H1 (cell line): Measurements from ENCODE around the gene MYH9. TPM values are rescaled to one million over a fixed set of nuclear protein-coding genes. Genes with fewer than 3 reads are reported as not detected.

Experiments
- CTCF ChIA-PET: fragments of 300-600 bp; sonication (Branson Sonifier 250); formaldehyde crosslinking; loops from one replicate; lab custom pipeline; 2021; ENCODE audit not compliant: partially characterized antibody; lab: Charles Lee
- POLR2A ChIA-PET: fragments of 300-600 bp; sonication (Branson Sonifier 250); formaldehyde crosslinking; loops from one replicate; lab custom pipeline; 2021; ENCODE audit warnings: inconsistent platforms; ENCODE audit not compliant: partially characterized antibody; lab: Charles Lee
- DNase-seq, 2 experiments: peaks; one replicate each; pipeline versions ENCODE4 v3.0.0 to v3.0.0-alpha.2; 2010 to 2022; ENCODE audit warnings: low spot score in 2 of 2, low read depth in 1 of 2, mixed read lengths in 1 of 2
- FAIRE-seq: peaks from 2 replicates; lab custom pipeline; 2011; peaks lifted over from hg19 to GRCh38; lab: Jason Lieb, UNC
- H2AFZ ChIP-seq: 2 replicates; pipeline ENCODE4 v1.8.1; 2012; ENCODE audit warnings: low read length, inconsistent platforms
- H2AK5ac ChIP-seq: 2 replicates; pipeline ENCODE4 v1.6.1; 2013; ENCODE audit warnings: low read depth, low read length
- H2BK120ac ChIP-seq: replicated peaks from 2 replicates; pipeline ENCODE3; 2013; ENCODE audit warnings: low read depth, low read length, inconsistent platforms
- H2BK12ac ChIP-seq: 2 replicates; pipeline ENCODE4 v1.6.1; 2013; ENCODE audit warnings: low read depth, low read length
- H2BK15ac ChIP-seq: 2 replicates; pipeline ENCODE4 v1.6.1; 2013; ENCODE audit warnings: low read length
- H2BK20ac ChIP-seq: 2 replicates; pipeline ENCODE4 v1.6.1; 2013; ENCODE audit warnings: low read length
- H2BK5ac ChIP-seq: 2 replicates; pipeline ENCODE4 v1.6.1; 2013; ENCODE audit warnings: low read depth, low read length
- H3K14ac ChIP-seq: 2 replicates; pipeline ENCODE4 v1.6.1; 2013; ENCODE audit warnings: inconsistent platforms; ENCODE audit not compliant: insufficient read length
- H3K18ac ChIP-seq: 2 replicates; pipeline ENCODE4 v1.6.1; 2013; ENCODE audit warnings: low read length; ENCODE audit errors: extremely low read depth
- H3K23ac ChIP-seq: 2 replicates; pipeline ENCODE4 v1.6.1; 2013; ENCODE audit warnings: inconsistent platforms; ENCODE audit not compliant: insufficient read length
- H3K23me2 ChIP-seq: 2 replicates; pipeline ENCODE4 v1.6.1; 2013; ENCODE audit warnings: low read depth, low read length
- H3K27ac ChIP-seq: 2 replicates; pipeline ENCODE4 v1.6.1; 2011; ENCODE audit warnings: low read depth, low read length, inconsistent platforms
- H3K27me3 ChIP-seq, 4 experiments: replicated peaks in 1 of 4; 1 replicate in 1 of 4; 2 replicates in 3 of 4; pipeline versions ENCODE4 v1.6.1 to v1.8.1; 2011 to 2013; ENCODE audit warnings: low read length in 3 of 4, mild to moderate bottlenecking in 3 of 4, inconsistent platforms in 2 of 4, mixed read lengths in 2 of 4, moderate library complexity in 1 of 4; ENCODE audit not compliant: control insufficient read depth in 3 of 4, insufficient read depth in 3 of 4; ENCODE audit errors: extremely low read depth in 1 of 4
- H3K36me3 ChIP-seq, 4 experiments: 2 replicates each; pipeline versions ENCODE4 v1.6.1 to v1.8.1; 2011 to 2013; ENCODE audit warnings: mild to moderate bottlenecking in 4 of 4, low read length in 3 of 4, moderate library complexity in 2 of 4, control low read depth in 1 of 4, inconsistent platforms in 1 of 4; ENCODE audit not compliant: insufficient read depth in 4 of 4, control insufficient read depth in 2 of 4
- H3K4ac ChIP-seq: replicated peaks from 2 replicates; pipeline ENCODE3; 2013; ENCODE audit warnings: low read length, low read depth, mixed read lengths, inconsistent platforms; ENCODE audit not compliant: insufficient read length
- H3K4me1 ChIP-seq, 4 experiments: replicated peaks in 1 of 4; 1 replicate in 1 of 4; 2 replicates in 3 of 4; pipeline versions ENCODE4 v1.6.1 to v1.8.1; 2011 to 2013; ENCODE audit warnings: low read length in 3 of 4, inconsistent platforms in 2 of 4, mixed read lengths in 1 of 4; ENCODE audit not compliant: insufficient read depth in 4 of 4, control insufficient read depth in 3 of 4
- H3K4me2 ChIP-seq, 2 experiments: 2 replicates each; pipeline versions ENCODE4 v1.6.1 to v1.8.1; 2011 to 2013; ENCODE audit warnings: low read depth in 2 of 2, low read length in 2 of 2, control low read depth in 1 of 2, inconsistent platforms in 1 of 2, mild to moderate bottlenecking in 1 of 2; ENCODE audit not compliant: insufficient read depth in 1 of 2
- H3K4me3 ChIP-seq, 4 experiments: fragments of 200-600, 300-600 bp in 1 of 4; sonication (generic), shearing (Covaris generic), sonication (Bioruptor Twin) in 1 of 4; 2 replicates each; pipeline versions ENCODE4 v1.5.1 to v1.8.1; 2011 to 2016; ENCODE audit warnings: low read length in 4 of 4, low read depth in 3 of 4, control low read depth in 2 of 4, inconsistent platforms in 2 of 4, mild to moderate bottlenecking in 2 of 4, mixed read lengths in 1 of 4, moderate library complexity in 1 of 4; ENCODE audit not compliant: insufficient read depth in 2 of 4; ENCODE audit errors: extremely low read depth in 1 of 4
- H3K56ac ChIP-seq: replicated peaks from 2 replicates; pipeline ENCODE3; 2013; ENCODE audit warnings: low read depth, mild to moderate bottlenecking, mixed read lengths, low read length, inconsistent platforms; ENCODE audit not compliant: insufficient read length
- H3K79me1 ChIP-seq: 2 replicates; pipeline ENCODE4 v1.6.1; 2013; ENCODE audit warnings: low read depth, low read length, control low read depth
- H3K79me2 ChIP-seq, 2 experiments: 2 replicates each; pipeline versions ENCODE4 v1.6.1 to v1.8.1; 2012 to 2013; ENCODE audit warnings: low read length in 2 of 2, mild to moderate bottlenecking in 2 of 2, inconsistent platforms in 1 of 2; ENCODE audit not compliant: insufficient read depth in 2 of 2, control insufficient read depth in 1 of 2
- H3K9ac ChIP-seq, 4 experiments: replicated peaks in 1 of 4; 1 replicate in 1 of 4; 2 replicates in 3 of 4; pipeline versions ENCODE4 v1.6.1 to v1.8.1; 2011 to 2013; ENCODE audit warnings: low read depth in 3 of 4, low read length in 3 of 4, control low read depth in 2 of 4, mild to moderate bottlenecking in 2 of 4, moderate library complexity in 2 of 4, inconsistent platforms in 1 of 4; ENCODE audit errors: extremely low read depth in 1 of 4
- H3K9me3 ChIP-seq, 2 experiments: 2 replicates each; pipeline versions ENCODE4 v1.6.1 to v1.8.1; 2012 to 2013; ENCODE audit warnings: mild to moderate bottlenecking in 2 of 2, moderate library complexity in 2 of 2, control low read depth in 1 of 2, inconsistent platforms in 1 of 2, low read depth in 1 of 2, low read length in 1 of 2, mixed read lengths in 1 of 2; ENCODE audit not compliant: insufficient read depth in 2 of 2
- H4K20me1 ChIP-seq, 2 experiments: replicated peaks in 1 of 2; 2 replicates each; pipeline versions ENCODE3 to v1.8.1; 2011 to 2013; ENCODE audit warnings: inconsistent platforms in 2 of 2, low read length in 2 of 2, mild to moderate bottlenecking in 1 of 2; ENCODE audit not compliant: insufficient read depth in 2 of 2, control insufficient read depth in 1 of 2
- H4K5ac ChIP-seq: 2 replicates; pipeline ENCODE4 v1.6.1; 2013; ENCODE audit warnings: low read length, low read depth, mixed read lengths, inconsistent platforms; ENCODE audit not compliant: insufficient read length
- H4K8ac ChIP-seq: 2 replicates; pipeline ENCODE4 v1.8.0; 2013; ENCODE audit warnings: mild to moderate bottlenecking, moderate library complexity, low read length, inconsistent platforms; ENCODE audit not compliant: insufficient read depth; ENCODE audit errors: extremely low read depth
- H4K91ac ChIP-seq: replicated peaks from 2 replicates; pipeline ENCODE3; 2013; ENCODE audit warnings: low read length, mixed read lengths, inconsistent platforms; ENCODE audit not compliant: insufficient read length
- ATF3 ChIP-seq: IDR thresholded peaks from 2 replicates; pipeline ENCODE4 v1.6.1; 2011; ENCODE audit warnings: low read depth, mild to moderate bottlenecking, low read length; ENCODE audit not compliant: insufficient read depth
- E2F6 ChIP-seq: IDR thresholded peaks from 2 replicates; pipeline ENCODE4 v1.6.1; 2012; ENCODE audit warnings: inconsistent platforms
- GTF2F1 ChIP-seq: IDR thresholded peaks from 2 replicates; pipeline ENCODE4 v1.6.1; 2012; ENCODE audit warnings: low read depth, low read length, improper control_type of control experiment, borderline replicate concordance
- JUND ChIP-seq: IDR thresholded peaks from 2 replicates; pipeline ENCODE4 v1.6.1; 2011; ENCODE audit warnings: mild to moderate bottlenecking, improper control_type of control experiment, low read length
- NANOG ChIP-seq: IDR thresholded peaks from 2 replicates; pipeline ENCODE4 v1.6.1; 2011; ENCODE audit warnings: low read length, low read depth, mild to moderate bottlenecking, inconsistent platforms; ENCODE audit not compliant: insufficient read depth, poor library complexity, severe bottlenecking
- PHF8 ChIP-seq: fragments of 200-600 bp; sonication (generic); conservative IDR thresholded peaks from 2 replicates; pipeline ENCODE4 v1.7.1; 2012; ENCODE audit warnings: low read depth, mild to moderate bottlenecking, inconsistent platforms, low read length, moderate library complexity
- POU5F1 ChIP-seq: IDR thresholded peaks from 2 replicates; pipeline ENCODE4 v1.6.1; 2011; ENCODE audit warnings: low read depth, mild to moderate bottlenecking, low read length, moderate library complexity
- RAD21 ChIP-seq, 2 experiments: IDR thresholded peaks in 1 of 2; conservative IDR thresholded peaks in 1 of 2; 2 replicates each; pipeline ENCODE4 v1.6.1; 2011; ENCODE audit warnings: low read depth in 2 of 2, low read length in 2 of 2, improper control_type of control experiment in 1 of 2, inconsistent platforms in 1 of 2, mild to moderate bottlenecking in 1 of 2, moderate library complexity in 1 of 2
- SIN3A ChIP-seq, 2 experiments: IDR thresholded peaks in 1 of 2; conservative IDR thresholded peaks in 1 of 2; 2 replicates each; pipeline ENCODE4 v1.6.1; 2011 to 2012; ENCODE audit warnings: low read length in 2 of 2, improper control_type of control experiment in 1 of 2, low read depth in 1 of 2, mild to moderate bottlenecking in 1 of 2
- SRF ChIP-seq: IDR thresholded peaks from 2 replicates; pipeline ENCODE4 v1.6.1; 2011; ENCODE audit warnings: mild to moderate bottlenecking, low read depth, low read length, moderate library complexity
- TBP ChIP-seq: IDR thresholded peaks from 2 replicates; pipeline ENCODE4 v1.6.1; 2011; ENCODE audit warnings: low read depth, low read length, improper control_type of control experiment
- TCF12 ChIP-seq: IDR thresholded peaks from 2 replicates; pipeline ENCODE4 v1.6.1; 2011; ENCODE audit warnings: low read depth, mild to moderate bottlenecking, low read length
- WGBS, 2 experiments: shearing (Covaris generic) in 1 of 2; methylation state at CpG; one replicate each; pipeline versions ENCODE4 v1.1.6 to v1.1.7; 2013 to 2015; ENCODE audit warnings: low lambda C conversion rate in 2 of 2, mixed read lengths in 2 of 2, inconsistent platforms in 1 of 2, low coverage in 1 of 2, missing lambda C conversion rate in 1 of 2; ENCODE audit not compliant: insufficient replicate concordance in 2 of 2, insufficient coverage in 1 of 2, insufficient read length in 1 of 2; ENCODE audit errors: extremely low coverage in 1 of 2, missing lambda C conversion rate in 1 of 2; 5-methylcytosine and 5-hydroxymethylcytosine counted together
- polyA plus RNA-seq, 7 experiments: library from polyadenylated mRNA; depleted of rRNA in 3 of 7; stranded (reverse) in 5 of 7; unstranded in 2 of 7; fragments of >200 nt in 5 of 7; fragments of 200-250 nt in 2 of 7; gene quantifications; 1 replicate in 5 of 7; 2 replicates in 1 of 7; 4 replicates in 1 of 7; pipeline versions ENCODE4 v1.2.1 to v1.2.3, GENCODE V29; 2011 to 2013; ENCODE audit warnings: missing spikeins in 2 of 7, mixed read lengths in 2 of 7
- total RNA-seq: library from RNA; stranded (reverse); fragmentation: NEBNext Ultra II Directional; extraction: Animal tissue kit (Norgen Biotek cat#: 25700); gene quantifications from 2 replicates; pipeline ENCODE4 v1.2.1, GENCODE V29; 2021

Gene MYH9
- total and polyA plus RNA-seq, 2 of the 8 experiments (the other 6 are each of a cell fraction or from before 2014, with no cell fraction given), result 24.9 to 322 TPM

GRCh38 chr22:36299295-36299694 lies 88.5 kb downstream of the MYH9 start:
- H3K9me3 ChIP-seq, result no peaks in the 10 kb centered on the region
- H3K4ac ChIP-seq, result no peak overlapping the region
- 0 out of 2 replicates have a peak, but pooled peaks cover 5% of the 10 kb centered on the region for H3K79me1 ChIP-seq
- FAIRE-seq, result no peak
- no peak overlapping the region for H3K56ac ChIP-seq
- no peak overlapping the region for H2BK12ac ChIP-seq
- H2BK20ac ChIP-seq, result no peak overlapping the region
- no peak overlapping the region for H3K14ac ChIP-seq
- no peak overlapping the region for H4K91ac ChIP-seq
- no peaks in the 10 kb centered on the region for H3K27me3 ChIP-seq
- H3K9ac ChIP-seq, result no peak overlapping the region
- no peaks in the 10 kb centered on the region for H3K79me2 ChIP-seq
- 85% methylated on average over 13 of the region's 14 CpGs; no CpG with 5 or more reads in 1 of the 2 experiments for WGBS, 2 experiments
- no peak overlapping the region for H2AFZ ChIP-seq
- peaks cover 57 to 90% (median 84%) of the 10 kb centered on the region in 4 experiments for H3K36me3 ChIP-seq
- H3K23ac ChIP-seq, result no peak overlapping the region
- H3K4me2 ChIP-seq, result no peak overlapping the region
- TF ChIP-seq E2F6, result no peak
- TF ChIP-seq JUND, result no peak
- TF ChIP-seq GTF2F1, result no peak
- TF ChIP-seq SIN3A (conservative IDR thresholded peaks at IDR 0.05 in 1 of 2, IDR thresholded peaks at IDR 0.05 in 1 of 2; ENCODE audit: low read depth in 1 of 2, low read length in 2 of 2), result no peak
- no peak for TF ChIP-seq RAD21 (IDR thresholded peaks at IDR 0.05 in 1 of 2, conservative IDR thresholded peaks at IDR 0.05 in 1 of 2; ENCODE audit: low read depth in 2 of 2, low read length in 2 of 2)
- no peak for TF ChIP-seq TBP
- TF ChIP-seq PHF8, result no peak
- TF ChIP-seq NANOG, result no peak
- TF ChIP-seq SRF, result no peak
- no peak for TF ChIP-seq POU5F1
- no peak for TF ChIP-seq TCF12
- TF ChIP-seq ATF3, result no peak
- TF ChIP-seq, all 59 proteins: peak for 0
- CTCF ChIA-PET, result interaction anchor here (0.9 to 17.3 kb wide), 15 partner anchors 8 to 211 kb away, joined by 3 to 159 read pairs (median 6); no protein-coding TSS in a partner anchor
- H2BK15ac ChIP-seq, result no peak overlapping the region
- peak overlapping the region; percentile 9; the same call in 1 of the 2 replicates for H4K8ac ChIP-seq
- peaks cover 3 to 5% of the 10 kb centered on the region in 2 experiments for H4K20me1 ChIP-seq
- no peak overlapping the region for H2AK5ac ChIP-seq
- H3K23me2 ChIP-seq, result no peaks in the 10 kb centered on the region
- H4K5ac ChIP-seq, result no peak overlapping the region
- H3K18ac ChIP-seq, result no peak overlapping the region
- POLR2A ChIA-PET, result interaction anchor here (0.9 to 2.0 kb wide), 4 partner anchors 12 to 172 kb away, joined by 3 to 6 read pairs (median 4); no protein-coding TSS in a partner anchor
- H3K4me1 ChIP-seq, result no peaks in the 10 kb centered on the region
- no peak overlapping the region for H2BK5ac ChIP-seq
- H3K27ac ChIP-seq, result no peak overlapping the region
- DNase-seq, result no peak
- H2BK120ac ChIP-seq, result no peak overlapping the region
- no peak overlapping the region for H3K4me3 ChIP-seq
